A673 (cell line): Measurements from ENCODE around the gene PCBP3.

Experiments
- CTCF ChIP-seq: fragments of 300-800, 200-600 bp; sonication (generic); conservative IDR thresholded peaks from 2 replicates; pipeline ENCODE4 v1.5.1; 2017; ENCODE audit warnings: low read depth, mild to moderate bottlenecking, antibody characterized with exemption, low read length, moderate library complexity, mixed read lengths
- EZH2 ChIP-seq: fragments of 200-600 bp; sonication (generic); IDR thresholded peaks from 2 replicates; pipeline ENCODE4 v1.6.1; 2017; ENCODE audit warnings: borderline replicate concordance, low read depth, mild to moderate bottlenecking, mixed read lengths, antibody characterized with exemption, low read length; ENCODE audit not compliant: poor library complexity, severe bottlenecking

GRCh38 chr21:45641480-45642035 is 2.0 kb upstream of the PCBP3 start:
- TF ChIP-seq CTCF (no peak), EZH2 (no peak)
